Type B pancreatic cell (in vitro differentiated cells): ENCODE results near the gene NPHP4. TPM values are rescaled to one million over a fixed set of nuclear protein-coding genes. Genes with fewer than 3 reads are reported as not detected.
"Not testable (repeated sequence)": the region's sequence is repeated elsewhere in the genome, so short reads cannot be mapped to it uniquely, and the experiment has no call there.

Experiments used
- DNase-seq: peaks from one replicate; pipeline ENCODE4 v3.0.0; 2021; ENCODE audit warnings: mixed read lengths; ENCODE audit not compliant: unreplicated experiment; ENCODE audit errors: extremely low spot score
- H3K27ac Mint-ChIP-seq: 2 replicates; pipeline ENCODE4 v1.8.0; 2021; ENCODE audit warnings: mild to moderate bottlenecking, mixed read lengths
- H3K27me3 Mint-ChIP-seq: 2 replicates; pipeline ENCODE4 v1.8.0; 2021; ENCODE audit warnings: mixed read lengths
- H3K36me3 Mint-ChIP-seq: 2 replicates; pipeline ENCODE4 v1.8.0; 2021; ENCODE audit warnings: mixed read lengths
- H3K4me1 Mint-ChIP-seq: one replicate; pipeline ENCODE4 v1.8.0; 2021; ENCODE audit warnings: mixed read lengths; ENCODE audit not compliant: unreplicated experiment
- H3K4me3 Mint-ChIP-seq: 2 replicates; pipeline ENCODE4 v1.8.0; 2021; ENCODE audit warnings: mild to moderate bottlenecking, mixed read lengths
- H3K9me3 Mint-ChIP-seq: 2 replicates; pipeline ENCODE4 v1.8.0; 2021; ENCODE audit warnings: mixed read lengths
- total RNA-seq: library from RNA; stranded (reverse); gene quantifications from 2 replicates; pipeline ENCODE4 v1.2.1, GENCODE V29; 2021; ENCODE audit warnings: low replicate concordance
- TF ChIP-seq, protein P1 (sequence below): fragments of 200-600 bp; sonication (generic); conservative IDR thresholded peaks from 2 replicates; pipeline ENCODE4 v1.5.0; 2021; ENCODE audit warnings: antibody characterized with exemption, mild to moderate bottlenecking

Gene NPHP4
- total RNA-seq, 1 donor from 2014 or later = 21.7 TPM

DNA sequence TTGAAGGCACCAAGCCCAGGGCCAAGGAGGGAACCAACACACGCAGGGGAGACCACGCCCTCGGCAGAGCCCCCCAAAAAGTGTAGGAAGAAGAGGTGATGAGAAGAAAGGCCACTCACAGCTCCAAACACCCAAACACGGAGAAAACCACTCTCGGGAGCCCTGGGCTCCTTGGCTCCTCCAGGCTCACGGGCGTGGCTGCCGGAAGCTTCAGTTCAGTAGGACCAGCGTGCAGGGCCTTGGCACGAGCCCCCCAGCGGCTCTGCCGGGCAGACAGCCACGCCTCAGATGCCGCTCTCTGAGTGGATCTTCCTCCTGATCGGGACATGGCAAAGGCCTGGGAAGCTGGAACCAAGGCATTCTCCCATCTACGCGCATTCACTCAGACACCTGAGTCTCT lies 94.0 kb downstream of the NPHP4 start:
- no peak for DNase-seq
- Mint-ChIP-seq H3K27me3 (no peaks in the 10 kb centered on the region), H3K27ac (no peak overlapping the region), H3K9me3 (no peaks in the 10 kb centered on the region), H3K36me3 (peaks cover 6% of the 10 kb centered on the region), H3K4me1 (peaks cover 23% of the 10 kb centered on the region), H3K4me3 (no peak overlapping the region)
- TF ChIP-seq, protein P1, sequence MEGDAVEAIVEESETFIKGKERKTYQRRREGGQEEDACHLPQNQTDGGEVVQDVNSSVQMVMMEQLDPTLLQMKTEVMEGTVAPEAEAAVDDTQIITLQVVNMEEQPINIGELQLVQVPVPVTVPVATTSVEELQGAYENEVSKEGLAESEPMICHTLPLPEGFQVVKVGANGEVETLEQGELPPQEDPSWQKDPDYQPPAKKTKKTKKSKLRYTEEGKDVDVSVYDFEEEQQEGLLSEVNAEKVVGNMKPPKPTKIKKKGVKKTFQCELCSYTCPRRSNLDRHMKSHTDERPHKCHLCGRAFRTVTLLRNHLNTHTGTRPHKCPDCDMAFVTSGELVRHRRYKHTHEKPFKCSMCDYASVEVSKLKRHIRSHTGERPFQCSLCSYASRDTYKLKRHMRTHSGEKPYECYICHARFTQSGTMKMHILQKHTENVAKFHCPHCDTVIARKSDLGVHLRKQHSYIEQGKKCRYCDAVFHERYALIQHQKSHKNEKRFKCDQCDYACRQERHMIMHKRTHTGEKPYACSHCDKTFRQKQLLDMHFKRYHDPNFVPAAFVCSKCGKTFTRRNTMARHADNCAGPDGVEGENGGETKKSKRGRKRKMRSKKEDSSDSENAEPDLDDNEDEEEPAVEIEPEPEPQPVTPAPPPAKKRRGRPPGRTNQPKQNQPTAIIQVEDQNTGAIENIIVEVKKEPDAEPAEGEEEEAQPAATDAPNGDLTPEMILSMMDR = no peak

DNA sequence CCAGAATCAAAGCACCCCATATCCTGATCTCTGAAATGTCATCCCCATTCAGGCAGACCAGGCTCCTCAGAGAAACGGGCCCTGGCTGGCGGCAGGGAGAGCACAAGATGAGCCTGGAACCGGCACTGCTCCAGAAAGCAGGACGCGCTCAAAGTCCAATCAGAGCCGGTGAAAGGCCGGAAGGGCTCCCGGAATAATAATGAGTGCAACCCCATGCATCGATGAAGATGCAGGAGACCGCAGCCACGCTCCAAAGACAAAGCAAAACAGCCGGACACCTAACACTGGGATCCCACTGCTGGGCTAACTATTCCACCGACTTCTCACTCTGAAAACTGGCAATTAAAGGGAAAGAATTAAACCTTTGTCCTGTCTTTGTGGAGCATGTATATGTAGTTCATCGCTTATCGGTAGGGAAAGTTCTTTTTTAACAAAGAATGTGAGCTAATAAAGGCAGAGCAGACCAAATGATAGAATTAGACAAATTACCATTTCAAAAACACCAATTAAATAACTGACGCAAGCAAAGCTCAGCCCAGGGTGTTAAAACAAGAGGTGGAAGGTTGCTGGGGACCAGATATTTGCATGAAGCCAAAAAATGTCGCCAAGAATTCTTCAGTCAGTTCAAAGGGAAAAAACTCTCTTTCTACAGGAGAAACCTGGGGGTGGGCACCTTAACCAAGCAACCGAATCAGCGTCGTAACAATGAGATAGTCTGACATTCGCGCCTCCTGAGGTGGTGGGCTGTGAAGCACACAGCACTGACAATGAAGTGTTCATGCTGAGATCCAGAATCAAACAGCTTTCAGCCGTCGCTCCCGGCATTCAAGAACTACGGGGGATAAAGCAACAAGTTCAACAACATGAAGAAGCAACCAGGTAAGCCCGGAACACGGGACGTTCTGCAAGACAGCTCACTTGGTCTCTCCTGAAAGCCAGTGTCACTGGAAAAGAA lies 95.2 kb downstream of the NPHP4 start:
- H3K4me3 Mint-ChIP-seq = no peak overlapping the region
- H3K27me3 Mint-ChIP-seq = no peaks in the 10 kb centered on the region
- no peaks in the 10 kb centered on the region for H3K9me3 Mint-ChIP-seq
- no peak for DNase-seq
- TF ChIP-seq, protein P1 = no peak
- H3K27ac Mint-ChIP-seq = no peak overlapping the region
- H3K4me1 Mint-ChIP-seq = peaks cover 23% of the 10 kb centered on the region
- peaks cover 12% of the 10 kb centered on the region for H3K36me3 Mint-ChIP-seq

DNA sequence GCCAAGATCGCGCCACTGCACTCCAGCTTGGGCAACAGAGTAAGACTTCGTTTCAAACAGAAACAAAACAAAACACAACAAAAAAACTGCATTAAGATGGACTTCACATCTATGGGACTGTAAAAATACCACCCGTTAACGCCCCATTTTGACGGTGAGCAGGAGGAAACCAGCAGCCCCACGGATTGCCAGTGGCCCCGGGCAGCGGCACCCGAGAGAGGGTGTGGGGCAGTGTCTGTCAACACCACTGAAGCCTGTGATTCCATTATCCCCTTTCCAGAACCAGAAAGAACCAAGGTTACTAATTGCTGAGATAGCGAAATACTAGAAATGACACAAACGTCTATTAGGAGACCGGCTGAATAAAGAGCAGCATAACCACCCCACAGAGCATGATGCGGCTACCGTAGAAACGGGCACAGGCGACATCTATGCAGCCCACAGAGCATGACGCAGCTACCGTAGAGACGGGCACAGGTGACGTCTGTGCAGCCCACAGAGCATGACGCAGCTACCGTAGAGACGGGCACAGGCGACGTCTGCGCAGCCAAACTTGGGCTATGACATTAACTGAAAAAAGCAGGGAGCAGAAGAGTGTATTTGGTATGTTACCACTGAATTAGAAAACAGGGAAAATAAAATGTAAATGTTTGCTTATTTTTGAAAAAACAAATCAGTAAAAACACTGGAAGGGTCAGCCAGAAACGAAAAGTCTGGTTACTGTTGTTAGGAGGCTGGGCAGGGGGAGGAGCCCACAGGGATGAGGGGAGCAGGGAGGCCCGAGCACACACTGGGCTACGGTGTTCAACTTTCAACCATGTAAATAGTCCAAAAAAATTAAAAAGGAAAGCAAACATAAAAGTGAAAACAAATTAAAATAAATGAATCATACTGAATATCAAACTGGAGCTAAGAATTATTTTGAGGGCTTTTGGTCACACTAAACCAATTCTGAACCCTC lies 96.5 kb downstream of the NPHP4 start:
- Mint-ChIP-seq H3K27me3 (no peaks in the 10 kb centered on the region), H3K36me3 (peaks cover 12% of the 10 kb centered on the region), H3K27ac (peak overlapping the region; percentile 18), H3K9me3 (no peaks in the 10 kb centered on the region), H3K4me3 (peak overlapping the region; percentile 32), H3K4me1 (peaks cover 32% of the 10 kb centered on the region)
- no peak for DNase-seq
- TF ChIP-seq, protein P1 = no peak

DNA sequence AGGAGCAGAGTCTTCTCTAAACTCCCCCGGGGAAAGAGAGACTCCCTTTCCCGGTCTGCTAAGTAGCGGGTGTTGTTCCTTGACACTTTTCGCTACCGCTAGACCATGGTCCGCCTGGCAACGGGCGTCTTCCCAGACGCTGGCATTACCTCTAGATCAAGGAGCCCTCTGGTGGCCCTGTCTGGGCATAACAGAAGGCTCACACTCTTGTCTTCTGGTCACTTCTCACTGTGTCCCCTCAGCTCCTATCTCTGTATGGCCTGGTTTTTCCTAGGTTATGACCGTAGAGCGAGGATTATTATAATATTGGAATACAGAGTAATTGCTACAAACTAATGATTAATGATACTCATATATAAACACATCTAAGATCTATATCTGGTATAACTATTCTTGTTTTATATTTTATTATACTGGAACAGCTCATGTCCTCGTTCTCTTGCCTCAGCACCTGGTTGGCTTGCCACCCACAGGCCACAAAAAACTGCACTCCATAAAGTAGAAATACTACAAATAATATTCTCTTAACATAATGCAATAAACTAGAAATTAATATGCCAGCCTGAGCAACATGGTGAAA lies 98.4 kb downstream of the NPHP4 start:
- H3K4me3 Mint-ChIP-seq, H3K27ac Mint-ChIP-seq, H3K9me3 Mint-ChIP-seq, H3K27me3 Mint-ChIP-seq, DNase-seq: not testable (repeated sequence)
- TF ChIP-seq, protein P1 = peak; percentile 65
- Mint-ChIP-seq H3K4me1 (peaks cover 44% of the 10 kb centered on the region), H3K36me3 (peaks cover 18% of the 10 kb centered on the region)

DNA sequence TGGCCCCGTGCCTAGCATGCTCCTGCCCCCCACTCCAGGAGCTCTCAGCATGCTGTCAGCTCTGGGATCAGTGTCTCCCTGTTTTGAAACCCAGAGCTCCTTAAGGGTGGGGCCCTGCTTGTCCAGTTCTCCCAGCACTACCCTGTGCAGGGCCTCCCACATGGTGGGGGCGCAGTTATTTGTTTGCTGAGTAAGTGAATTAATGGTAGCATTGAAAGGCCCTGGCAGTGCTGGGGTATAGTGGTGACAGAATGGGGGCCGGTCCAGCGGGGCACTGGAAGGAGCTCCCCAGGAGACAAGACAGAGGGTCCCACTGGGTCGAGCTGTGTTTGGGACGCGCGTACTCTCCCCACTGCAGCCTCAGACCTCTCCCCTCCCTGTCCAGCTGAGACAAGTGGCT lies 99.9 kb downstream of the NPHP4 start:
- H3K4me1 Mint-ChIP-seq = peaks cover 41% of the 10 kb centered on the region
- H3K27ac Mint-ChIP-seq = no peak overlapping the region
- DNase-seq = no peak
- no peaks in the 10 kb centered on the region for H3K27me3 Mint-ChIP-seq
- no peaks in the 10 kb centered on the region for H3K9me3 Mint-ChIP-seq
- H3K4me3 Mint-ChIP-seq = no peak overlapping the region
- TF ChIP-seq, protein P1 = no peak
- H3K36me3 Mint-ChIP-seq = peaks cover 12% of the 10 kb centered on the region
